NCI-H1694 treated with DMSO at 0.1 percent for 48 hours (cell line): Measurements from ENCODE around the gene UBE2D2.
A peak's percentile ranks its signal among the peaks of the same experiment; 100 is the strongest.
"Not testable (repeated sequence)": the region's sequence is repeated elsewhere in the genome, so short reads cannot be mapped to it uniquely, and the experiment has no call there.

Experiments
- DNase-seq: peaks from one replicate; lab custom pipeline; 2025; lab: John Stamatoyannopoulos, UW

The UBE2D2 gene

DNA sequence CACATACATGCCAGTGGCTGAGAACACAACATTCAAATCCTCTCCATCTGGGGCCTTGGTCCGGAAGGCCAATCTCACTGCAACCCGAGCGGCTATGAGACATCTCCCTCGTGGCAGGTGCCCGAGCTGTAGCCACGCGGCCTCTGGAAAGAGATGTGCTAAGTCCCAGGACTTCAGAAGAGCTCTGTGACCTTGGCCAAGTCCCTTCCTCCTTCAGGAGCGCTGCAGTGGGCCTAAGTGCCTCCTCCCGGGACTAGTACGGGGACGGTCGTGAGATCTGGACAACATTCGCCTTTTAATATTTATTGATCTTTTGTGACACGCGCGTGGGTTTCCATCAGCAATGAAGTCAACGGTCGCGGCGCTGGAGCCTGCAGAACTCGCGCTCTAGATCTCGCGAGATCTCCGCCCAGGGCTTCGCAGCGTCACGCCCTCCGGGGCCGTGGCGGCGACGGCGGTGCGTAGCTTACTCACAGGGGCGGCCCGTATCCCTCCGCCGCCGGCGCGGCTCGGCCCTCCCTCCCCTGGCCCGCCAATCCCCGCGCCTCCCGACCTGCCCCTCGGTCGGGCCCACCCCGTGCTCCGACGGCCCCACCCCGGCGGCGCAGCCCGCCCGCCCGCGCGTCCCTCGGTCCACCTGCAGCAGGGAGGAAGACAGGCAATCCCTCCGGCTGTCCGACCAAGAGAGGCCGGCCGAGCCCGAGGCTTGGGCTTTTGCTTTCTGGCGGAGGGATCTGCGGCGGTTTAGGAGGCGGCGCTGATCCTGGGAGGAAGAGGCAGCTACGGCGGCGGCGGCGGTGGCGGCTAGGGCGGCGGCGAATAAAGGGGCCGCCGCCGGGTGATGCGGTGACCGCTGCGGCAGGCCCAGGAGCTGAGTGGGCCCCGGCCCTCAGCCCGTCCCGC is at the start of gene UBE2D2:
UBE2D2 (plus strand) TSS at position 588 of the 903 bp plus-strand sequence. CDS start 453 bp downstream, outside the sequence.
- peak; percentile 87 for DNase-seq

DNA sequence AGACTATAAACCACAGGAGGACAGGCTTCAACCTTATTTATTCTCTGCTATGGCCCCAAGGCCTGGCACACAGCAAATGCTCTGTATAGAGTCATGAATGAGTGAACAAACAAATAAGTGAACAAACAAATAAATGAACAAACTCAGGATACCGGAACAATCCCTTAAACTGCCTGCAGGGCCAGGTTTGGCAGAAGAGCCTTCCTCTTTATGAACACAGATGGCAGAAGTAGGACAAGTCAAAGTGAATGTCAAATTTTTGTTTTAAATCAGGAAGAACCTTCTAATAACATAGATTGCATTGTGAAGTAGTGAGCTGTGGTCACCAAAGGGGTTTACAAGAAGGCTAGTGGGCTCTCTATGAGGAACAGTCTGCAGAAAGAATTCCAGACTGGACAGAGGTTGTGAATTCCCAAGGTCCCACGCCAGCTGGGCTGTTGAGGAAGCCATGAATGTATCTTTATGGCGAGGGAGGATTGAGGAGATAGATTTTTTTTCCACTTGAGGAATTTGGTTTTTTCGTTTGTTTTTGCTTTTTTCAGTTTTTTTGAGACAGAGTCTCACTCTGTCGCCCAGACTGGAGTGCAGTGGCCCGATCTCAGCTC is 48.3 kb upstream of the UBE2D2 start:
- no peak for DNase-seq

DNA sequence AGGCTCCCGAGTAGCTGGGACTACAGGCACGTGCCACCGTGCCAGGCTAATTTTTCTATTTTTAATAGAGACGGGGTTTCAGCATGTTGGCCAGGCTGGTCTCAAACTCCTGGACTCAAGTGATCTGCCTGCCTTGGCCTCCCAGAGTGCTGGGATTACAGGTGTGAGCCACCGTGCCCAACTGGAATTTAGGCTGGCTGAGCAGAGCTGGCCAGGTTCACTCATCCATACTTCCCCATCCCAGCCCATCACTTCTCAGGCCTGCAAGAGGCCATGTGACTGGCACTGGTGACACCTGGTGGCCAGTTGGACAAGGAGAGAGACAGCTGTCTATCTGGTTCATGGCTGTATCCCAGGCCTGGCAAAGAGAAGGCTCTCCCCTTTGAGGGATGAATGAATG is 47.7 kb upstream of the UBE2D2 start:
- peak; percentile 34 for DNase-seq

DNA sequence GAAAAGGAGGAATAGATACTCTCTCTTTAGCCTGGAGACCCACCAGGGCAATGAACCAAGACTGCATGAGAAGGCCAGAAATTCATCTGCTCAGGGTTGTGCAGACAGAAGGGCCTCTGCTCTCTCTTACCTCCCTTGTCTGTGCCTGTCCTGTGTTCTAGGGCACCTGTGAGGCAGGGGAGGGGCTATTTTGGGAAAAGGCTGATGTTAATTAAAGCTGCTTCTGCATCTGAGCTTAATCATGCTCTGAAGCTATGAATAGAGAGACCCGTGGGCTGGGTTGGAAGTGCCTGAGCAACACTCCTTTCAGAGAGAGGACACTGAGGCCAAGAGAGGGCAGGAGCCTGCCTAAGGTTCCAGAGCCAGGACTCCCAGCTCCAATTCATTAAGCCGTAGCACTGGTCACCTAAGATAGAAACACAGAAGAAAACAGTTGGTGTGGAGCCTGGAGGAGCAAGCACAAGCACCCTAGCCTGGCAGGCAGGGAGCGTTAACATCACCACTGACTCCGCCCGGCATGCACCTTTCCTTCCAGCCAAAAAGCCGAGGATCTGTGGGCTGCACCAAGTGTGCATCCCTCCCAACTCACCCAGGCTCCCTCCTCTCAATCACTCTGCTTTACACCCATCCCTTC is 47.2 kb upstream of the UBE2D2 start:
- no peak for DNase-seq

DNA sequence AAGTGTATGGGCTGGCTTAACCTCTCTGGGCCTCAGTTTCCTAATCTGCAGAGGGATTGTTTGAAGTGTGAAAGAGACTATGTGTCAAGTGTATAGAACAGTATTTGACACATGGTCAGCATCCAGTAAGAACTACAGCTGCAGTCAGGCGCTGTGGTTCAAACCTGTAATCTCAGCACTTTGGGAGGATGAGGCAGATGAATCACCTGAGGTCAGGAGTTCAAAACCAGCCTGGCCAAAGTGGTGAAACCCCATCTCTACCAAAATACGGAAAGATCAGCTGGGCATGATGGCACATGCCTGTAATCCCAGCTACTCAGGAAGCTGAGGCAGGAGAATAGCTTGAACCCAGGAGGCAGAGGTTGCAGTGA is 46.7 kb upstream of the UBE2D2 start:
- DNase-seq, result no peak

DNA sequence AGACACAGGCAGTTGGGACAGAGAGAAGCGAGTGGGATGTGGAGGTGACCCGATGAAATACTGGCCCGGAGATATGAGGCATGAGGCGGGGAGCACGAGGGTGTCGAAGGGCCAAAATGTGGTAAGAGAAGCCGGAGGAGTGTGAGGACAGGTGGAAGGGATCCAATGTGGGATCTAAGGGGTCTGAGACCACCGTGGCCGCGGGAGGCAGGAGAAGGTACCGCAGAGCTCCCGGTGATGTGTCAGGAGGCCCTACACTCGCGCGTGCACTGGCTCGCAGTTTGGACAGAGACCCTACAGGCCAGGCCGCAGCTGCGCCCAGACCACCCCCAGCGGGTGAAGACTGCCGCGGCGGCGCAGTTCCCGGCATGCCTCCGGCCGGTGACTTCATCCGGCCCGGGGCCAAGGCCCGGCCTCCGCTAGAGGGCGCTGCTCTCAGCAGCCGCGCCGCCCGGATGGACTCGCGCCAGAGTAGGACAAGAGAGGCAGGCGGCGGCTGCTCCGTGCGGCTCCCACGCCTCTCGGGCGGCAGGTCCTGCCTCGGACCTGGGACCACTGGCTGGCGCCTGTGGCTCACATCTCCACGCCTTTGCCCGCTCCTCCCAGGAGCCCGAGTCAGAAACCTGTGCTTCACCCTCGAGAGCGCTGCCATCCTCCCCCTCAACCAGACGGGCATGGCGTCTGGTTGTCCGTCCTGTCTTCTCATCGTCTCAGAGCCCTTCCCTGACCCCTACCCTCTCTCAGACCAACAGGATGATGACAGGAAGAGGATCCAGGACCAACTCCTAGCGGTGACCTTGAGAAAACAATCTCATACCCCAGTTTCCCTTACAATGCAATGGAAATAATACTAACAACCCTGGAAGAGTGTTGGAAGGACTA is 43.2 kb upstream of the UBE2D2 start:
- DNase-seq, result peak; percentile 68

DNA sequence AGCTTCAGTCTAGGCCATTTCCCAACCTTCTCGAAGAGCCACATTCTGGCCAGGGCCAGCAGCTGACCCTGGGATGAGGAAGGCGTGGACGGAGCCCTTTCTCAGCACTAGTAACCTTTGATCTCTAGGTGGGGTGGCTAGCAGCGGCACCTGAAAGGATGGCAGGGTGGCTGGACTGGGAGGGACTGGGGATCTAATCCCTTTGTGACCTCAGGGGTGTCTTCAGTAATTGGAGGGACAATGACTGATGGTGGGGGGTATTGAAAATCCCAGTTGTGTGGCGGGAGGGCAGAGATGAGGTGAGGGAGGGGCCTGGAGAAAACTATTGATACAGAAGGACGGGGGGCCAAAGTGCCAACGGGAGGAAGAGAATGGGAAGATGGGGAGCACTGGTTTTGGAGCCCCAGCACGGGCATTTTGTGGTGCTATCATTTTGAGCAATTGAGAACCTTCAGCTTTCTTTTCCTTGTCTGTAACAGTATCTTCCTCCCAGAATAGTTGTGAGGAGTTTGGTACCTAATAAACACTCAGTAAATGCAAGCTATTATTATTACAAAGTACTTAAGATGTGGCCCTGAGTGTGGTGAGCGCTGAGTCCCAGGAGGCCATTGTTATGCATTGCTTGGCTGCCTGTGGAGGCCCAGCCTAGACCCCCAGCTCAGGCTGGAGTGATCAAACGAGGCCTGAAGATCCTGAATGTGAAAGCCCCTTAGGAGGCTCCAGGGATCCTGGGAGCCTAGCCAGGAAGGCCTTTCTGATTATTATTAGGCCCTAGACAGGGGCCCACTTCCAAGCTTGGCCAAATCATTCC is 37.3 kb upstream of the UBE2D2 start:
- no peak for DNase-seq

DNA sequence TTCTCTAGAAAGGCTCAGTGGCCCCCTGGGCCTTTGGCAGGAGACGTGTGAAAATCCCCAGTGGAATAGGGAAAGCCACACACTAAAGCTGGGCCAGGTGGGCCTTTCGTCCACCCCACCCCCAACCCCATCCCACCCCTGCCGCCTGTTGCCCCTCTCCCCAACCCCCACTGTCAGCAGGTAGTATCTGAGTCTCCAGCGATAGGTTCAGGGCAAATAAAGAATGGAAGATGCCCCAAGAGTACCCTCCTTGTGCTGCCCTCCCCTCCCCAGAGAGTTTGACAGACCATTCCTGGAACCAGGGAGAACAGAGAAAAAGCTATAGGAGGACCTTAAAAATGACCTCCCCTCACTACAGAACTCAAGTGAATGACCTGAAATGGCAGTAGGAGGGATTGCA is 36.7 kb upstream of the UBE2D2 start:
- no peak for DNase-seq

DNA sequence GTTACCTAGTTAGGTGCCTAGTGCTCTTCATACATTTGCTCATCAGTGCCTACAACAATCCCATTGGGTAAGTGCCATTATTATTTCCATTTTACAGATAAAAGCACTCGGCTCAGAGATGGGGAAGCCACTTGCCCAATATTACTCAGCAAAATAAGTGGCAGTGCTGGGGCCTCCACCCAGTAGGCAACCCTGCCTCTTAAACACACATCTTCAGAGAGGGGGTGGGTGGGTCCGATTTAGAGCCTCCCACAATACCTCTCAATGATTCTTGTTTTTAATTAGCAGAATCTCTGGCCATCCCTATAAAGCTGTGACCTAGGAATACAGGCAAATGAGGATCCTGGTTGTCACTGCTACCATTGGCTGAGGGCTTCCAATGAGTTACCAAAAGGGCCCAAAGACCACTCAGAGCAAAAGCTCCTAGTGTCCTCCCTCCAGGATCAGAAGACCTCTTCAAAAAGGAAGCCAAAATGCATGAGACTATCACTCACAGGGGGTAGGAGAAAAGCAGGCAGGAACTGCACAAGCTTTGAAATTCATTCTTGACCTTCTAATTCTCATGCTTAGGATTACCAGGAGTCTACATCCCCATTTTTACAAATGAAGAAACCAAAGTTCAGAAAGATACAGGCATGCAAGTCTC is 36.1 kb upstream of the UBE2D2 start:
- DNase-seq, result no peak

DNA sequence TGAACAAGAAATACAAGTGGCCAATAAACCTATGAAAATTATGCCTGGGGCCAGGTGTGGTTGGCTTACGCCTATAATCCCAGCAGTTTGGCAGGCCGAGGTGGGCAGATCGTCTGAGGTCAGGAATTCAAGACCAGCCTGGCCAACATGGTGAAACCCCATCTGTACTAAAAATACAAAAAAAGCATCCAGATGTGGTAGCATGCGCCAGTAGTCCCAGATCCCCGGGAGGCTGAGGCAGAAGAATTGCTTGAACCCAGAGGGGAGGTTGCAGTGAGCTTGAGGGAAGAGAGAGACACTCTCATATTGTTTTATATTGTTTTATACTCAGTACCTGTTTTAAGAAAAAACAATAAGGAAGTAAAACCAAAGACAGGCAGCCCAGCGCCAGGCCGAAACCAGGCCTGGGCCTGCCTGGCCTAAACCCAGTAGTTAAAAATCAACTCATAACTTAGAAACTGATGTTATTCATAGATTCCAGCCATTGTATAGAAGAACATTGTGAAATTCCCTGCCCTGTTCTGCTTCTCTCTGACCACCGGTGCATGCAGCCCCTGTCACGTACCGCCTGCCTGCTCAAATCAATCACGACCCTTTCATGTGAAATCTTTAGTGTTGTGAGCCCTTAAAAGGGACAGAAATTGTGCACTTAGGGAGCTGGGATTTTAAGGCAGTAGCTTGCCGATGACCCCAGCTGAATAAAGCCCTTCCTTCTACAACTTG is 35.4 kb upstream of the UBE2D2 start:
- not testable (repeated sequence) for DNase-seq

DNA sequence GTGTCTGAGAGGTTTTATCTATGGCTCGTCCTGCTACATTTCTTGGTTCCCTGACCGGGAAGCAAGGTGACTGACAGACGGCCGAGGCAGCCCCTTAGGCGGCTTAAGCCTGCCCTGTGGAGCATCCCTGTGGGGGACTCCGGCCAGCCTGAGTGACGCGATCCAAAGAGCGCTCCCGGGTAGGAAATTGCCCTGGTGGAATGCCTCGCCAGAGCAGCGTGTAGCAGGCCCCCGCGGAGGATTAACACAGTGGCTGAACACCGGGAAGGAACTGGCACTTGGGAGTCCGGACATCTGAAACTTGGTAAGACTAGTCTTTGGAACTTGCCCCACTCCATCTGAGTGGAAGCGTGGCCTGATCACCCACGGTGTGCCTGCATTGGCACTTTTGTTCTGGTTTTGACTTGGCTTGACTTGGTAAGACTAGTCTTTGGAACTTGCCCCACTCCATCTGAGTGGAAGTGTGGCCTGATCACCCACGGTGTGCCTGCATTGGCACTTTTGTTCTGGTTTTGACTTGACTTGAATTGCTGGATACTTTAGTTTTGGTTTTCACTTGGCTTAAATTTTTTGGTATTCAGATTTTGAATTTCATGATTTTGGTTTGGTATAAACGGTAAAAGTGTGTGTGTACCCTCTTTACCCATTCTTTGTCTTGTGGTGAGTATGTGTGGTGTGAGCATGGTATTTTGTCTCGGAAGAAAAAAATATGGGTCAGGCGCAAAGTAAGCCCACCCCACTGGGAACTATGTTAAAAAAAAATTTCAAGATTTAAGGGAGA is 34.6 kb upstream of the UBE2D2 start:
- DNase-seq, result not testable (repeated sequence)

DNA sequence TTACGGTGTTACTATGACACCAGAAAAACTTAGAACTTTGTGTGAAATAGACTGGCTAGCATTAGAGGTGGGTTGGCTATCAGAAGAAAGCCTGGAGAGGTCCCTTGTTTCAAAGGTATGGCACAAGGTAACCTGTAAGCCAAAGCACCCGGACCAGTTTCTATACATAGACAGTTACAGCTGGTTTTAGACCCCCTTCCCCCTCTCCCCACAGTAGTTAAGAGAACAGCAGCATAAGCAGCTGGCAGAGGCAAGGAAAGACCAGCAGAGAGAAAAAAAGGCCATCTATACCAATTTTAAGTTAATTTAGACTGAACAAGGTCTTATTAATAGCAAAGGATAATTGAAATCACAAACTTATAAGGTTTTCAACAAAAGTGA is 34.1 kb upstream of the UBE2D2 start:
- DNase-seq, result not testable (repeated sequence)

DNA sequence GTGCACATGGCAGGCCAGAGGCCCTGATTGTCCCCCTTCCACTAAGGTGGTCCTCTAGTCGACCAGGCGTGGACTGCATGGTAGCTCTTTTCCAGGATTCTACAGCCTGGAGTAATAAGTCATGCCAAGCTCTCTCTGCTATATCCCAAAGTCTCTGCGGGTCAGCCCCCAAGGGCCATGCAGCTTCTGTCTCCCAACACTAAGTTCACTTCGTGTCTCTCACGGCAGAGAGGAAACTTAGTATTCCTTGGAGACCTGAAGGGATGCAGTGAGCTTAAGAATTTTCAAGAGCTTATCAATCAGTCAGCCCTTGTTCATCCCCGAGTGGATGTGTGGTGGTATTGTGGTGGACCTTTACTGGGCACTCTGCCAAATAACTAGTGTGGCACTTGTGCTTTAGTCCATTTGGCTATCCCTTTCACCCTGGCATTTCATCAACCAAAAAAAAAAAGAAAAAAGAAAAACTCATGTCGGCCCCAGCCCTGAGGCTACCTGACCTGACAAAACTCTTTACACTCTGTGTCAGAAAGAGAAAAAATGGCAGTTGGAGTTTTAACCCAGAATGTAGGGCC is 33.2 kb upstream of the UBE2D2 start:
- DNase-seq, result not testable (repeated sequence)

DNA sequence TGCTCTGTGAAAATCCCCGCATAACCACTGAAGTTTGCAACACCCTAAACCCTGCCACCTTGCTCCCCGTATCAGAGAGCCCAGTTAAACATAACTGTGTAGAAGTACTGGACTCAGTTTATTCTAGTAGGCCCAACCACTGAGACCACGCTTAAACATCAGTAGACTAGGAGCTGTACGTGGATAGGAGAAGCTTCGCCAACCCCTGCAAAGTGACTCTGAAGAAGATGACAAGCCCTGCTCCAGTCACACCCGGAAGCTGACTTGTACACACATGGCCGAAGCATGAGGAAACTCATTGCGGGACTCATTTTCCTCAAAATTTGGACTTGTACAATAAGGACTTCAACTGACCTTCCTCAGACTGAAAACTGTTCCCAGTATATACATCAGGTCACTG is 32.4 kb upstream of the UBE2D2 start:
- not testable (repeated sequence) for DNase-seq

DNA sequence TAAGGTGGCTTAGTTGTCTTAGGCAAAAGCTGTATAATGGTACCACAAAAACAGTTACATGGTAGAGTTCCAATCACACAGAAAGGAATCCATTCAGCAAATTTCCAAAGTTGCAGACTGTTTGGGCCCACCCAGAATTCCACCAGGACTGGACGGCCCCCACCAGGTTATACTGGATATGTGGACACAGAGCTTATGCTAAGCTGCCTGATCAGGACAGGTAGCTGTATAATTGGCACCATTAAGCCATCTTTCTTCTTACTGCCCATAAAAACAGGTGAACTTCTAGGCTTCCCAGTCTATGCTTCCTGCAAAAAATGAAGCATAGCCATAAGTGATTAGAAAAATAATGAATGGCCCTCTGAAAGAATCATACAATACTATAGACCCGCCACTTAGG is 31.1 kb upstream of the UBE2D2 start:
- DNase-seq, result not testable (repeated sequence)

DNA sequence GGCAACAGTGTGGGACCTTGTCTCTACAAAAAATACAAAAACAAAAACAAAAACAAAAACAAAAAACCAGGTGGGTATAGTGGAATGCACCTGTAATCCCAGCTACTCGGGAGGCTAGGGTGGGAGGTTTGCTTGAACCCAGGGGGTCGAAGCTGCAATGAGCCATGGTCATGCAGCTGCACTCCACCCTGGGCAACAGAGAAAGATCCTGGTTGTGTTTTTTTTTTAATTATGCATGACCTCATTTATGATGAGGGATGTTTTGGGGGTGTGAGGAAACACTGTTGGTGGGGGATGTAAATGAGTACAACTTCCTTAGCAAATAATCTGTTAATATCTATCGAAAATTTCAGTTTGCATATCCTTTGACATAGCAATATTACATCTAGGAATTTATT is 29.4 kb upstream of the UBE2D2 start:
- no peak for DNase-seq

DNA sequence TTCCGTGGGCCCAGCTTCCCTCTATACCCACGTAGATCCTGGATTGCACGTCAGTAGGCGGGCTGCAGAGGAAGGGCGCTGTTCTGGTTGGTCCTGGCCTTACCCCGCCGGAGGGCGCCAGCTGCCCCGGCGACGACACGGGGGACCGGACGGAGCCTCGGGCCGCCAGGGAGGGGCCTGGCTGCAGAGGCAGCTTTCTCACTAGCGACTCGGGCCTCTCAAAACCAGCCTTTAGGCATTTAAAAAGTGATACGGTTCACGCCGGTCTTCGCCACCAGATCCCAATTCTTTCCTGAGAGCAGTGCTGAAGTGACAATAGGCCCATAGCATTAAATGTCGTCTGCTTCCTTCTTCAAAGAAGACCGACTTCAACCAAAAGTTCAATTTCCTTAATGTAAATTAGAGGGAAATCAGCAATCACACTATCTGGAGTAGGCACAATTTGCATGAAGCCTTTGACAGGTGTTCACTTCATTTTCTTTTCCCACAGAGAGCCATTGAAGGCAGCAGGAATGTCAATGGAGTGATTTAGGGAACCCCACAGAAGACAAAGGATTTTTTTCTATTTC is 17.6 kb upstream of the UBE2D2 start:
- DNase-seq, result no peak

DNA sequence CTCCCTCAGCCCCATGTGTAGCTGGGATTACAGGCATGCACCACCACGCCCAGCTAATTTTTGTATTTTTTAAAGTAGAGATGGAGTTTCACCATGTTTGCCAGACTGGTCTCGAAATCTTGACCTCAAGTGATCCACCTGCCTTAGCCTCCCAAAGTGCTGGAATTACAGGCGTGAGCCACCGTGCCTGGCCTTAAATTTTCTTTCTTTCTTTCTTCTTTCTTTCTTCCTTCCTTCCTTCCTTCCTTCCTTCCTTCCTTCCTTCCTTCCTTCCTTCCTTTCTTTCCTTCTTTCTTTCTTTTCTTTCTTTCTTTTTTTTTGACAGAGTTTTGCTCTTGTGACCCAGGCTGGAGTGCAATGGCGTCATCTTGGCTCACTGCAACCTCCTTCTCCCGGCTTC is 14.5 kb upstream of the UBE2D2 start:
- DNase-seq, result not testable (repeated sequence)
